H54 (cell line): ENCODE data around the gene UBR3.
"Not testable (repeated sequence)": the region's sequence is repeated elsewhere in the genome, so short reads cannot be mapped to it uniquely, and the experiment has no call there.

Experiments used
- DNase-seq: peaks from one replicate; pipeline ENCODE4 v3.0.0; 2011; ENCODE audit warnings: low spot score, mixed read lengths; ENCODE audit not compliant: insufficient read length
- FAIRE-seq: peaks from 3 replicates; lab custom pipeline; 2011; peaks lifted over from hg19 to GRCh38; lab: Jason Lieb, UNC
- POLR2A ChIP-seq: IDR thresholded peaks from 2 replicates; pipeline ENCODE4 v1.6.1; 2011; ENCODE audit warnings: low read depth, mild to moderate bottlenecking, low read length

UBR3 gene

DNA sequence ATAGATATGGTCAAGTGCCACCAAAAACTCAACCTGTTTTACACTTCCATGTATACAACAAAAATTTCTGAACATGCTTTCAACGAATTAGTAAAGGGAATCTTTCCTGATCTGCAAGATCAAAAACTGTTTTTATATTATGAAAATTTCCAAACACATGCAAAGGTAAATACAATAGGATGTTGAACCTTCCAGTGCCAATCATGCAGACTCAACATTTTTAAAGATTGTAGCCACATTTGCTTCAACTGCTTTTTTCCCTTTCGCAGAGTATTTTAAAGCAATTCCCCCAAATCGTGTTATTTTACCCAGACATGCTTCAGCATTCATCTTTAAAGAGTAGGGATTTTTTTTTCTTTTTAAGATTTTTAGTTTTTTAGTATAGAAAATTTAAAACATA lies 40.3 kb downstream of the UBR3 start:
- no peak for TF ChIP-seq POLR2A
- DNase-seq (no peak), FAIRE-seq (no peak)

DNA sequence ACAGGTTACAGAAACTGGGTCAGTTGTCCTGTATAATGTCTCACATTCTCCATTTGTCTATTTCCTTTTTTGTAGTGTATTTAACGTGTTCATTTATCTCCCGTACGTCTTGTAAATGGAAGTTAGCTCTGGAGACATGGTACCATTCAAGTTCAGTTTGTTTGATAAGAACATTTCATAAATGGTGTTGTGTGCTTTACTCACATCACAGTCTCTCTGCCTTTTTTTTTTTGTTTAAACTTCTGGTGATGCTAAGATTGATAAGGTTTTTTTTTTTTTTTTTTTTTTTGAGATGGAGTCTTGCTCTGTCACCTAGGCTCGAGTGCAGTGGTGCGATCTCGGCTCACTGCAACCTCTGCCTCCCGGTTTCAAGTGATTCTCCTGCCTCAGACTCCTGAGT lies 41.7 kb downstream of the UBR3 start:
- no peak for DNase-seq
- FAIRE-seq: peak; percentile 58
- no peak for TF ChIP-seq POLR2A

DNA sequence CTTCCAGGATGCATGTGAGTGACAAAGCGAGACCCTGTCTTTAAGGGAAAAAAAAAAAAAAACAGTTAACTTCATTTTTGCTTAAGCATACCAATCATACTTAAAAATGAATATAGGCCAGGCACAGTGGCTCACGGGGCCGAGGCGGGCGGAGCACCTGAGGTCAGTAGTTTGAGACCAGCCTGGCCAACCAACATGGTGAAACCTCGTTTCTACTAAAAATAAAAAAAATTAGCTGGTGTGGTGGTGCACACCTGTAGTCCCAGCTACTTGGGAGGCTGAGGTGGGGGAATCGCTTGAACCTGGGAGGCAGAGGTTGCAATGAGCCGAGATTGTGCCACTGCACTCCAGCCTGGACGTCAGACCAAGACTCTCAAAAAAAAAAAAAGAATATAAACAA lies 44.1 kb downstream of the UBR3 start:
- not testable (repeated sequence) for FAIRE-seq, DNase-seq

DNA sequence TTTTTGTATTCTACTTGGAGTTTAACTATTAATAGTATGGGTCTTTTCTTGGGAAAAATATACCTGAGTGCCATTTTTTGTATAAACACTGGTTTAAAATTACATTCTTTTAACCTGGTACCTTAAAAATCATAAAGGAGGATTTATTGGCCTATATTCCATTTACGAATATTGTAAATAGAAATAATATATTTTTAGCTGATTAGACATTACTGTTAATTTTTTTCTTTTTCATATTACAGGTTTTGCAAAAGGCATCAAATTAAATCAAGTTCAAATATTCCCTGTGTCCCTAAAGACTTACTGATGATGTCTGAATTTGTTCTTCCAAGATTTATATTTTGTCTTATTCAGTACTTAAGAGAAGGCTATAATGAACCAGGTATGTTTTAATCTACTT lies 44.7 kb downstream of the UBR3 start:
- DNase-seq: no peak
- TF ChIP-seq POLR2A: no peak
- FAIRE-seq: no peak

DNA sequence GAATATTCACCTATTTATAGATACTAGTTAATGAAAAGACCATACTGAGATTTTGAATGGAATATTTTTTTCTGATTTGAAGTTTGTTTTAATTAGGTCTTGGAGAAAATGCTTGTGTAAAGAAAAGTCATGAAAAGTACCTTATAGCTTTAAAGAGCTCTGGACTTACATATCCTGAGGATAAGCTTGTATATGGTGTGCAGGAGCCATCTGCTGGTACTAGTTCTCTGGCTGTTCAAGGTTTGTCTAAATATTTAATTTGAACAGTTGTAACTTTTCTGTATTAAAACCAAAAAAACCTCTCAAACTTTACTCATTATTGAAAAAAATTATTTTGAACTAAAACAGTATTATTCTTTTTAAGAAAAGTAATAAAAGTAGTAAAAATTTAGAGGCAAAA lies 50.1 kb downstream of the UBR3 start:
- FAIRE-seq (no peak), DNase-seq (no peak)
- no peak for TF ChIP-seq POLR2A

DNA sequence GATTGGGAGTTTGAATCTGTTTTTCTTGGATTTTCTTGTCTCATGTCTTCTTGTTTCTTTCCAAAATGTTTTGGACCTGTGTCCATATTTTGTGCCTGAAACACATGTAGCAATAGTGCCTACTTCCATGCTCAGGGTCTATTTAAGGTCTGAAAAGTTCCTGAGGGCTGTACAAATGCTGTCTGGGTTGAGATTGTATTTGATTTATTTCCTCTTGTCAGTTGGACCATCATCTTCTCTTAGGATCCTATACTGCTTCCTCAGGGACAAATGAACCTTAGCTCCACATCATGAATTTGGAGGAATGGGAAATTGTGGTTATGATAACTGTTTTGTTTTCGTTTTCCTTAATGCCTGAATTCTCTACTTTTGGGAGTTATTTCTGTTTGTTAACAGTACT lies 59.9 kb downstream of the UBR3 start:
- TF ChIP-seq POLR2A: no peak
- FAIRE-seq: peak; percentile 20
- DNase-seq: no peak

DNA sequence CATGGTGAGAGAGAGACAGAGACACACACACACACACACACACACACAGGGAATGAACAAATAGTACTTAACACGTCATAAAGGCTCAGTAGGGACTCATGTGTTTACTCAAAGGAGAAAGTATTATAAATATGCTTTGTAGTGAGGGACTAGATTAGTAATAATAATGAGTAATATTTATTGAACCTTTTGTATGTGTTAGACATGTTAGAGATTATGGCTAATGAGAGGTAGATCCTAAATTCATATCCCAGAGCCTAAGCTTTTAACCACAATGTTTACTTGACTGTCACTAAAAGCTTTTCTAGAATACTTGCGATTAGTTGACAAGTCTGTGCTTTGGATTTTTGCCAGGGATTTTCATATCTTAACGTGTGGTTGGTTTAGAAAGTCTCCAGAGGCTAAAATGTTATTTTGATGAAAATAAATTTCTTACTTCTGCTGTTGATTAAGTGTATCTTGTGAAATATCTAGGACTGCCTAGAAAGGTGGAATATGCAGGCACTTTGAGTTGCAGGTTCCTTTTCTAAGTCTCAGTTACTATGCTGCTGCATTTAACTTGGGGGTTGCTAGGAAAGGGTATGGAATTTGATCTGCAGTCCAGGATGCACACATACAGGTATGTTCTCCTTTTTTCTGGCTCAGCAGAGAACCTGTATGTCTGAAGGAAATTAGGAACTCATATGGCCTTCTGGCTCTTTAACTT lies 64.5 kb downstream of the UBR3 start:
- DNase-seq (no peak), FAIRE-seq (no peak)
- no peak for TF ChIP-seq POLR2A

DNA sequence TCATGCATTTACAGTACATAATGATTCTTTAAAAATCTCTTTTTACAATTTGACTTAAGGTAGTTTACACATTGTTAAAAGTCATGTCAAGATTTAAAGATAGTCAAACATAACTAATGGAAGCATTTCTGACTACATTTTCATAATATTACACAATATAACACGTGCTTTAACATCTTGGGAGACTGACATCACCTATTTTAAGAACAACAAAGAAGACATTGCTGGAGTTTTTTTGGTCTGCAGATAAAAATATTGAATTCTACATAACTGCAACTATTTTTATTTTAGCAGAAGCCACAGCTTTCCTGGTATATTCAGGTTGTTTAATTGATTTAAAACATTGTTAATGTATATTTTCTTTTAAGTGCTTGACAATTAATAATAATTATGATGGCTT lies 65.7 kb downstream of the UBR3 start:
- DNase-seq (no peak), FAIRE-seq (no peak)
- TF ChIP-seq POLR2A: no peak

DNA sequence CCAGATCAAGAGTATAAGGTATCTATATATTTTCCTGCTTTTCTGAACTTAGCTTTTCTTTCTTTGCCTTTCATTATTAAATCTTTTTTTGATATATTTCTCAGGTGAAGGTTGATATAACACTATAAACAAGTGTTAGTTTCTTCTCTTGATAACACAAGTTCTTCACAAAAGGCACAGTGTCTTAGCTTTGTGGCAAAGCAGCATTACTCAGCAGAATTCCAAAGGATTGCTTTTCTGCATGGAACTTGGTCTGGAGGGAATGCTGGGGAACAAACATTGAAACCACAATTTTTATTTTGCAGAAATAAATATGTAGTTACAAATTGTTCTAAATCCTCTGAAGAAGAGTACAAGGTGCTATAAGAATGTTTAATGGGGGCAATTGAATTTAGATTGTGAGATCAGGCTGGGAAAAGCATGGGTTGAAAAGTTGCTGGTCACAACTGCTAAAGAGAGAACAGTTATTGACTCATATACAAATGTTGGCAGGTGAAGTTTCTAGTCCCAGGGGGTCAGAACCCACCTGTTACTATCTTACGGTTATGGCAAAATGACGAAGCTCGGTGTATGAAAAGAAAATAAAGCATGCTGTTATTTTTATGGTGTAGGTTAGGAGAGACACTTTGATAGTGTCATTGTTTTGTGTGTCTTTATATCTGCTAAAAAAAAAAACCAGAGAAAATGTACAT lies 68.2 kb downstream of the UBR3 start:
- DNase-seq: no peak
- no peak for TF ChIP-seq POLR2A
- peak; percentile 85 for FAIRE-seq

DNA sequence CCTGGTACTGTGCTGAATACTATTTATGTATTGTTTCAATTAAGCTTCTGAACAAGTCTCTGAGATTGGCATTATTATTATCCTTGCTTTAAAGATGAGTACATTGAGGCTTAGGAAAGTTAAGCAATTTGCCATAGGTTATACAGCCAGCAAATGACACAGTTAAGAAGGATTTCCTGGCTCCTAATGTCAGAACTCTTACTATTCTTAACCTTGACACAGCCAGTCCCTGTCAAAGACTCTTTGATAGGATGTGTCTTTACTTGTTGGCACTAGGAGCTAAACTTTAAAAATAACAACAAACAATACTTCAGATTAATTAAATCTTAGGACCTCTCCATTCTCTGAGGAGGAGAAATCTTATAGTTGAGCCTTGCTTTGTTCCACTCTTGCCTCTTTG lies 70.6 kb downstream of the UBR3 start:
- TF ChIP-seq POLR2A: no peak
- FAIRE-seq (no peak), DNase-seq (no peak)

DNA sequence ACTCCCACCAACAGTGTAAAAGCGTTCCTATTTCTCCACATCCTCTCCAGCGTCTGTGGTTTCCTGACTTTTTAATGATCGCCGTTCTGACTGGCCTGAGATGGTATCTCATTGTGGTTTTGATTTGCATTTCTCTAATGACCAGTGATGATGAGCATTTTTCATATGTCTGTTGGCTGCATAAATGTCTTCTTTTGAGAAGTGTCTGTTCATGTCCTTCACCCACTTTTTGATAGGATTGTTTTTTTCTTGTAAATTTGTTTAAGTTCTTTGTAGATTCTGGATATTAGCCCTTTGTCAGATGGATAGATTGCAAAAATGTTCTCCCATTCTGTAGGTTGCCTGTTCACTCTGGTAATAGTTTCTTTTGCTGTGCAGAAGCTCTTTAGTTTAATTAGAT lies 72.8 kb downstream of the UBR3 start:
- FAIRE-seq, DNase-seq: not testable (repeated sequence)

DNA sequence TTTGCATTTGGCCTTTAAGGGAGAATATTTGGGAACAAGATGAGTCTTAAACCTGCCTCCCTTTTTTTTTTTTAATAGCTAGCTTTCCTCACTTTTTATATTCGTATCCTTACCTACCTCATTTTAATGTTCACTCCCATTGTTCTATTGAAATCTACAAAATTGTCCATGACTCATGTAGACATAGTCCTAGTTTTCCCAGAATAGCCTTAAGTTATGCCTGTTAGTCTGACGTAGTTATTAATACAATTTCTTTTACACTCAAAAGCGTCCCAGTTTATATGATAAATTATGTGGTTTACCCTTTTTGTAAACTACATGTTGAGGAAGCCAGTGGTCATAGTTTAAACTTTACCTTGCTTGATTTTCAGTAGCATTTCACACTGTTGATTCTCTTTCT lies 73.4 kb downstream of the UBR3 start:
- no peak for FAIRE-seq
- no peak for DNase-seq
- no peak for TF ChIP-seq POLR2A

DNA sequence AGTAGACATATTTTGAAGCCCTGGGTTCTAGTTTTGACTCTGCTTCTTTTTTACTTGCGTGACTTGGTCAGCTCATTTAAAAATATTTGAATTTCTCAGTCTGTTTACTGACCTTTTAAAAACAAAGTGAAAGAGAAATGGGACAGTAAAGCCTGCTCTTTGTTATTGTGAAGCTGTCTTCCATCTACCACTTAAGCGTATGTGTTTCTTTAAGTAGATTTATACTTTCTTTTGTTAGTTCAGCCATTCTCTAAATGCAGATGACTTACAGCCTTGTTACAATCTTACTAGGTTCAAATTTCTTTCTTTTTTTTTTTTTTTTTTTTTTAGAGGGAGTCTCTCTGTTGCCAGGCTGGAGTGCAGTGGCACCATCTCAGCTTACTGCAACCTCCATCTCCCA lies 79.5 kb downstream of the UBR3 start:
- DNase-seq (no peak), FAIRE-seq (no peak)
- no peak for TF ChIP-seq POLR2A

DNA sequence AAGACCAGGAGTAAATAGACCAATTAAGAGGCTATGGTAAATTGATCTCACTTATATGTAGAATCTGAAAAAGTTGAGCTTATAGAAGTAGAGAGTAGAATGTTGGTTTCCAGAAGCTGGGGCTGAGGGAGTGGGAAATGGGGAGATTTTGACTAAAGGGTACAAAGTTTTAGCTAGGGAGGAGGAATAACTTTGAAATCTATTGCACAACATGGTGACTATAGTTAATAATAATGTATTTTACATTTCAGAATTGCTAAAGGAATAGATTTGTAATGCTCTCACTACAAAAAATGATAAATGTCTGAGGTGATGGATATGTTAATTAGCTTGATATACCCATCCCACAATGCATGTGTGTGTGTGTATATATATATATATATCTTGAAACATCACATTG lies 82.1 kb downstream of the UBR3 start:
- no peak for TF ChIP-seq POLR2A
- no peak for FAIRE-seq
- DNase-seq: no peak

DNA sequence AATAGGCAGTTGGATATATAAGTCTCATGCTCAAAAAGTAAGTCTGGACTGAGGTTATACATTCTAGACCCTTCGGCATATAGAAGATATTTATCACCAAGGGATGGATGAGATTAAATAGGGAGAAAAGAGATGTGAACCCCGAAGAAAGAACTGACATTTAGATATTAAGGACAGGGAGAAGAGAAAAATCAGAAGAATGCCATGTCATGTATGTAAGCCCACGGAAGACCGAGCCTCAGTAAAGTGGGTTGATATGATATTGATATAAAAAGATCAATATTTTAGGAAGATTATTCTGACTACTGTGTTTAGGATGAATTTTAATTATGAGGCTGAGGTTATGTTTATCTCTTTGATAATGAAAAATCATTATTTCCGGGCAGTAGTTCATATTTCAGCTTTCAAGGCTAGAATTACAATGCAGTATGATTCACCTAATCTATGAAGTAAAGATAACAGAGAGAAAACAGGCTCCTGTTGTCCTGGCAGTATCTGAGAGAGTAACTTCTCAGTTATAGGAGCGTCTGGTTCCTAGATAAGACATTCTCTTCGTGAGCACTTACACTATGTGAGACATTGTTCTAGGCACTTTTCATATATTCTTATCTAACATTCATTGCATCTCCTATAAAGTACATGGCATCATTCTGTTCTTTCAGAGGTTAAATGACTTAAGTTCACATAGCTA lies 83.0 kb downstream of the UBR3 start:
- FAIRE-seq (no peak), DNase-seq (no peak)
- no peak for TF ChIP-seq POLR2A

DNA sequence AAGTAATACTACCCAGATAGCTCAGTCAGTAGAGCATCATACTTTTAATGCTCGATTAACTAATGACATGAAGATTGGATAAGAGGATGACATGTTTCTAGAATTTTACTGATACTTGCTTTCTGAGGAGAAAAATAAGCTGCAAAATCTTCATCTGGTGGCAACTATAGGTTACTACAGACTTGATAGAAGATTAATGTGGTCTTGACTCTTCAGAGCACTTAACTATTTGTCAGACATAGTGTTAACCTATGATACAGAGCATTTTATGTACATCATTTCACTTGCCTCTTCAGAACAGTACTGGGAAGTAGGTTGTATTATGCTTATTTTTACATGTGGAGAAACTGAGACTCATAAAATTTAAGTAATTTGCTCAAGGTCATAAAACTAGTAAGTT lies 83.9 kb downstream of the UBR3 start:
- DNase-seq (no peak), FAIRE-seq (peak; percentile 36)
- TF ChIP-seq POLR2A: no peak
